Esophagus mucosa (tissue), 1 donor: Measurements from ENCODE around the gene ASCC1. TPM values are rescaled to one million over a fixed set of nuclear protein-coding genes. Genes with fewer than 3 reads are reported as not detected.
"Not testable (repeated sequence)": the region's sequence is repeated elsewhere in the genome, so short reads cannot be mapped to it uniquely, and the experiment has no call there.

Experiments
- ATAC-seq: fragments of 200-7000 bp; cut with Tn5 transposase; one replicate; pipeline ENCODE4 v1.9.1; 2020
- total RNA-seq: library from RNA; stranded (reverse); gene quantifications from one replicate; pipeline ENCODE4 v1.2.4, GENCODE V29; 2023
- donor health status: DM: yes; HTN: yes; CAD: no.

ASCC1 gene
- total RNA-seq, 1 donor from 2014 or later: 23.5 TPM

- ATAC-seq: no peak
Observed at GRCh38 chr10:72219235-72219814, 3.2 kb upstream of the ASCC1 start.

GRCh38 chr10:72218726-72219125 lies 2.6 kb upstream of the ASCC1 start:
- ATAC-seq: no peak

GRCh38 chr10:72218325-72218724 lies 2.2 kb upstream of the ASCC1 start:
- no peak for ATAC-seq

GRCh38 chr10:72211832-72212231 lies 4.2 kb downstream of the ASCC1 start:
- ATAC-seq: not testable (repeated sequence)

- not testable (repeated sequence) for ATAC-seq
Observed at GRCh38 chr10:72211381-72211780, 4.7 kb downstream of the ASCC1 start.

- not testable (repeated sequence) for ATAC-seq
Observed at GRCh38 chr10:72208526-72208925, 7.5 kb downstream of the ASCC1 start.

- no peak for ATAC-seq
Observed at GRCh38 chr10:72206511-72207229, 9.4 kb downstream of the ASCC1 start.

GRCh38 chr10:72204724-72205123 lies 11.4 kb downstream of the ASCC1 start:
- ATAC-seq: no peak

- no peak for ATAC-seq
Observed at GRCh38 chr10:72204296-72204695, 11.8 kb downstream of the ASCC1 start.

GRCh38 chr10:72201293-72201692 lies 14.8 kb downstream of the ASCC1 start:
- ATAC-seq: no peak

GRCh38 chr10:72200883-72201282 lies 15.2 kb downstream of the ASCC1 start:
- ATAC-seq: no peak

GRCh38 chr10:72194949-72195348 lies 21.1 kb downstream of the ASCC1 start:
- no peak for ATAC-seq

GRCh38 chr10:72186982-72187330 lies 29.1 kb downstream of the ASCC1 start:
- no peak for ATAC-seq

- peak; percentile 36 for ATAC-seq
Observed at GRCh38 chr10:72186258-72186981, 29.7 kb downstream of the ASCC1 start.

- ATAC-seq: no peak
Observed at GRCh38 chr10:72184156-72184555, 31.9 kb downstream of the ASCC1 start.

- no peak for ATAC-seq
Observed at GRCh38 chr10:72177454-72177853, 38.6 kb downstream of the ASCC1 start.

GRCh38 chr10:72176701-72177100 lies 39.4 kb downstream of the ASCC1 start:
- no peak for ATAC-seq

GRCh38 chr10:72175149-72175548 lies 40.9 kb downstream of the ASCC1 start:
- peak; percentile 17 for ATAC-seq

- no peak for ATAC-seq
Observed at GRCh38 chr10:72174297-72174662, 41.8 kb downstream of the ASCC1 start.

GRCh38 chr10:72173619-72174296 lies 42.3 kb downstream of the ASCC1 start:
- peak; percentile 82 for ATAC-seq

- ATAC-seq: no peak
Observed at GRCh38 chr10:72173262-72173618, 42.8 kb downstream of the ASCC1 start.

- peak; percentile 89 for ATAC-seq
Observed at GRCh38 chr10:72171175-72171630, 44.9 kb downstream of the ASCC1 start.

GRCh38 chr10:72170733-72171132 lies 45.3 kb downstream of the ASCC1 start:
- ATAC-seq: no peak
